ENCODE data around the gene ZNF579.

DNA sequence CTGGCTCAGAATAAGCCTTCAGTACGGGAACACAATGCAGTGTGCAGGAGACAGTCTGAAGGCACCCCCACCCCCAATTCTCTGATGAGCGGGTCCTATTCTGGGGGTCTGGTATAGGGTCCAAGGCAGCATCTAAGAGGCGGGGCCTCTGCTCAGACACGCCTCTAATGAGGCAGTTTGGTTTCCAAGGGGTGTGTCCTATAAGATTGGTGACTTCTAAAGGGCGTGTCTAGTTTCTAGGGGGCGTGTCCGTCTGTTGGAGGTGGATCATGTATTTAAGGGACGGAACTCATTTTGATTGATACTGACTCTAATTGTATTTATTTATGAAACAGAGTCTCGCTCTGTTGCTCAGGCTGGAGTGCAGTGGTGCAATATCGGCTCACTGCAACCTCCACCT, 10.0 kb upstream of the ZNF579 start:
- TF ChIP-seq, protein P1, sequence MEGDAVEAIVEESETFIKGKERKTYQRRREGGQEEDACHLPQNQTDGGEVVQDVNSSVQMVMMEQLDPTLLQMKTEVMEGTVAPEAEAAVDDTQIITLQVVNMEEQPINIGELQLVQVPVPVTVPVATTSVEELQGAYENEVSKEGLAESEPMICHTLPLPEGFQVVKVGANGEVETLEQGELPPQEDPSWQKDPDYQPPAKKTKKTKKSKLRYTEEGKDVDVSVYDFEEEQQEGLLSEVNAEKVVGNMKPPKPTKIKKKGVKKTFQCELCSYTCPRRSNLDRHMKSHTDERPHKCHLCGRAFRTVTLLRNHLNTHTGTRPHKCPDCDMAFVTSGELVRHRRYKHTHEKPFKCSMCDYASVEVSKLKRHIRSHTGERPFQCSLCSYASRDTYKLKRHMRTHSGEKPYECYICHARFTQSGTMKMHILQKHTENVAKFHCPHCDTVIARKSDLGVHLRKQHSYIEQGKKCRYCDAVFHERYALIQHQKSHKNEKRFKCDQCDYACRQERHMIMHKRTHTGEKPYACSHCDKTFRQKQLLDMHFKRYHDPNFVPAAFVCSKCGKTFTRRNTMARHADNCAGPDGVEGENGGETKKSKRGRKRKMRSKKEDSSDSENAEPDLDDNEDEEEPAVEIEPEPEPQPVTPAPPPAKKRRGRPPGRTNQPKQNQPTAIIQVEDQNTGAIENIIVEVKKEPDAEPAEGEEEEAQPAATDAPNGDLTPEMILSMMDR (conservative IDR thresholded peaks at IDR 0.05 in 1 of 2, IDR thresholded peaks at IDR 0.05 in 1 of 2; ENCODE audit: extremely low read depth in 1 of 2, insufficient read depth in 1 of 2, low read depth in 1 of 2, low read length in 2 of 2): no peak
- no peak for TF ChIP-seq EZH2 (IDR thresholded peaks at IDR 0.05; ENCODE audit: borderline replicate concordance, low read length)

Measured in mammary epithelial cell (primary cell).